CD4-positive, alpha-beta memory T cell (primary cell): ENCODE measurements around the gene ANKIB1. TPM values are rescaled to one million over a fixed set of nuclear protein-coding genes. Genes with fewer than 3 reads are reported as not detected.
"Not testable (repeated sequence)": the region's sequence is repeated elsewhere in the genome, so short reads cannot be mapped to it uniquely, and the experiment has no call there.

Experiments used
- CTCF ChIA-PET: fragments of 350-600 bp; sonication (Branson Sonifier 250); formaldehyde crosslinking; loops from one replicate; lab custom pipeline; 2021; ENCODE audit warnings: inconsistent platforms; ENCODE audit not compliant: partially characterized antibody; lab: Charles Lee
- POLR2A ChIA-PET: fragments of 350-600 bp; sonication (Branson Sonifier 250); formaldehyde crosslinking; loops from one replicate; lab custom pipeline; 2021; ENCODE audit not compliant: partially characterized antibody; lab: Charles Lee
- DNase-seq, 5 donors: peaks; one replicate each; pipeline versions ENCODE4 v3.0.0 to v3.0.0-alpha.2; 2020 to 2022; ENCODE audit warnings: mixed read lengths in 1 of 5
- H3K27ac ChIP-seq: one replicate; pipeline ENCODE4 v1.7.0; 2013; ENCODE audit warnings: low read depth, low read length
- H3K27me3 ChIP-seq: 2 replicates; pipeline ENCODE4 v1.7.0; 2013; ENCODE audit warnings: mild to moderate bottlenecking, low read length, moderate library complexity; ENCODE audit not compliant: insufficient read depth
- H3K36me3 ChIP-seq: 2 replicates; pipeline ENCODE4 v1.7.0; 2013; ENCODE audit warnings: mild to moderate bottlenecking, low read length, moderate library complexity; ENCODE audit not compliant: insufficient read depth
- H3K4me1 ChIP-seq: 2 replicates; pipeline ENCODE4 v1.7.0; 2013; ENCODE audit warnings: mild to moderate bottlenecking, low read length, moderate library complexity; ENCODE audit not compliant: insufficient read depth
- H3K4me3 ChIP-seq, 2 donors: one replicate each; pipeline ENCODE4 v1.7.0; 2013; ENCODE audit warnings: low read length in 2 of 2, mild to moderate bottlenecking in 1 of 2
- H3K9me3 ChIP-seq, 2 donors: one replicate each; pipeline ENCODE4 v1.7.0; 2013; ENCODE audit warnings: low read length in 2 of 2, control low read depth in 1 of 2; ENCODE audit not compliant: control insufficient read depth in 1 of 2
- H3K27ac Mint-ChIP-seq, 7 donors: one replicate each; pipeline ENCODE4 v1.8.0; 2020 to 2021; ENCODE audit warnings: mixed read lengths in 7 of 7, mild to moderate bottlenecking in 6 of 7, inconsistent platforms in 3 of 7, moderate library complexity in 3 of 7
- H3K27me3 Mint-ChIP-seq, 2 donors: one replicate each; pipeline ENCODE4 v1.8.0; 2020 to 2021; ENCODE audit warnings: mixed read lengths in 2 of 2
- H3K36me3 Mint-ChIP-seq, 2 donors: one replicate each; pipeline ENCODE4 v1.8.0; 2020 to 2021; ENCODE audit warnings: mixed read lengths in 2 of 2, inconsistent platforms in 1 of 2, mild to moderate bottlenecking in 1 of 2
- H3K4me1 Mint-ChIP-seq, 4 donors: one replicate each; pipeline ENCODE4 v1.8.0; 2020 to 2021; ENCODE audit warnings: mixed read lengths in 4 of 4, mild to moderate bottlenecking in 1 of 4
- H3K4me3 Mint-ChIP-seq, 8 donors: one replicate each; pipeline ENCODE4 v1.8.0; 2020 to 2021; ENCODE audit warnings: mixed read lengths in 8 of 8, mild to moderate bottlenecking in 7 of 8, moderate library complexity in 6 of 8, inconsistent platforms in 3 of 8
- H3K9me3 Mint-ChIP-seq, 8 donors: one replicate each; pipeline ENCODE4 v1.8.0; 2020 to 2021; ENCODE audit warnings: mixed read lengths in 8 of 8, mild to moderate bottlenecking in 5 of 8, inconsistent platforms in 3 of 8, moderate library complexity in 1 of 8
- intact Hi-C: fragments of 100-400 bp; cut with micrococcal nuclease; formaldehyde crosslinking; loops from one replicate; pipeline ENCODE4 v1.15.1; 2023
- polyA plus RNA-seq, 2 donors: library from polyadenylated mRNA; unstranded; fragments of 300-500 nt; fragmentation: Illumina TruSeq; gene quantifications; one replicate each; pipeline ENCODE4 v1.2.3, GENCODE V29; 2021
- total RNA-seq, 2 experiments: library from RNA; stranded (reverse); gene quantifications; one replicate each; pipeline ENCODE4 v1.2.3, GENCODE V29; 2021

ANKIB1 gene
- total and polyA plus RNA-seq, 4 experiments from 2014 or later: 3.7 to 78.5 (median 44.0) TPM

DNA sequence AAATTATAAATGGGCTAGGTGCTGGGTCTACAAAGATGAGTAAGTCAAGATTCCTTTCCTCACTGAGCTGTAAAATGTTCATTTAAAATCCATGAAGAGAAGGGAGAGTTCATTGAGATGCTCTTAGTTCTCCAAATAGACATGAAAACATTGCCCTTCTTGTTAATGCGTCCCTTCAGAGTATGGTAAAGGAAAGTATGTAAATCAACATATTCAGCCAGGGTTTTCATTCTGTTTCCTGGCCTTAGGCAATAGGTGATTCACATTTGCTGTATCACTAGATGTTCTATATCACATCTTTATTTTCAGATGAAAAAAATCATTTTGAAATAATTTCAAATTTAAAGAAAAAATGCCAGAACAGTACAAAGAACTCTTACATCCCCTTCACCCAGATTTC, 5.4 kb downstream of the ANKIB1 start:
- POLR2A ChIA-PET: no interaction called here
- H3K36me3 Mint-ChIP-seq: peaks cover 10 to 13% of the 10 kb centered on the region in 2 donors
- Histone ChIP-seq H3K27me3 (no peaks in the 10 kb centered on the region), H3K36me3 (no peaks in the 10 kb centered on the region), H3K9me3 (no peaks in the 10 kb centered on the region), H3K4me3 (no peak overlapping the region), H3K4me1 (peaks cover 19% of the 10 kb centered on the region), H3K27ac (no peak overlapping the region)
- DNase-seq: no peak
- H3K4me1 Mint-ChIP-seq: peaks cover 36 to 51% (median 40%) of the 10 kb centered on the region in 4 donors
- H3K27ac Mint-ChIP-seq: no peak overlapping the region
- no peak overlapping the region for H3K4me3 Mint-ChIP-seq
- intact Hi-C loops: no loop called here
- CTCF ChIA-PET: no interaction called here
- H3K27me3 Mint-ChIP-seq: no peaks in the 10 kb centered on the region
- H3K9me3 Mint-ChIP-seq: peaks cover 0 to 4% (median 0%) of the 10 kb centered on the region in 8 donors

DNA sequence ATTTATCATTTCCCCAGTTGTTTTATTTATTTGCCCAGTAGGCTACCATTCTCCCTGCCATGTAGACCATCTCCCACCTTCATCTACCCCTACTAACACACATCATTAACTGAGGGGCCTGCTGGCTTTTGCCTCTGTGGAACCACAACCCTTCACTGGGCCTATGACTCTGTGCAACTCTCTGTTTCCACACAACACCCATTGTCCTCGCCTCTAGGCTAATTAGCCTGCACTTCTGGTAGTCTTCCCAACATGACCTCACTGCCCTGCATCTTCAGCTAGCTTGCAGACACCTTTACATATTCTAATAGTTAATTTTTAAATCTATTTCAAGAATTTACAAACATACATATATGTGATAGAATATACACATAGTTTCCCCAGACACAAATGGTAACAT, 7.5 kb downstream of the ANKIB1 start:
- no peak overlapping the region for H3K27ac Mint-ChIP-seq
- no peak overlapping the region for H3K4me3 Mint-ChIP-seq
- no peak for DNase-seq

DNA sequence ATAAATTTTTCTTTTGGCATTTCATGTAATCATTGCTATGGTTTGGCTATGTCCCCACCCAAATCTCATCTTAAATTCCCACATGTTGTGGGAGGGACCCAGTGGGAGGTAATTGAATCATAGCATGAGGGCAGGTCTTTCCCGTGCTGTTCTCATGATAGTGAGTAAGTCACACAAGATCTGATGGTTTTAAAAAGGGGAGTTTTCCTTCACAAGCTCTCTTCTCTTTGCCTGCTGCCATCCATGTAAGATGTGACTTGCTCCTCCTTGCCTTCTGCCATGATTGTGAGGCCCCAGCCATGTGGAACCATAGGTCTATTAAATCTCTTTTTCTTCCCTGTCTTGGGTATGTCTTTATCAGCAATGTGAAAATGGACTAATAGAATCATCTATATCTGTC, 9.0 kb downstream of the ANKIB1 start:
- CTCF ChIA-PET, H3K27ac Mint-ChIP-seq, intact Hi-C loops, H3K27ac ChIP-seq, H3K27me3 ChIP-seq, H3K4me3 Mint-ChIP-seq, H3K9me3 Mint-ChIP-seq, H3K36me3 ChIP-seq, H3K9me3 ChIP-seq, DNase-seq, H3K27me3 Mint-ChIP-seq, H3K4me1 ChIP-seq, H3K4me3 ChIP-seq: not testable (repeated sequence)
- POLR2A ChIA-PET: interaction anchor here (1.0 kb wide), 1 partner anchor 9 kb away, joined by 3 read pairs; the partner anchor contains the start of genes ANKIB1 and KRIT1
- Mint-ChIP-seq H3K36me3 (peaks cover 9 to 23% of the 10 kb centered on the region in 2 donors), H3K4me1 (peaks cover 29 to 39% (median 34%) of the 10 kb centered on the region in 4 donors)

More for the DNA sequence above, 7.5 kb downstream of the ANKIB1 start:
- intact Hi-C loops: no loop called here
- peaks cover 4% of the 10 kb centered on the region for H3K4me1 ChIP-seq
- peaks cover 0 to 4% (median 0%) of the 10 kb centered on the region in 8 donors for H3K9me3 Mint-ChIP-seq
- H3K36me3 Mint-ChIP-seq: peaks cover 8 to 15% of the 10 kb centered on the region in 2 donors
- H3K27me3 Mint-ChIP-seq: no peaks in the 10 kb centered on the region
- CTCF ChIA-PET: no interaction called here
- no peaks in the 10 kb centered on the region for H3K36me3 ChIP-seq
- no peak overlapping the region for H3K4me3 ChIP-seq
- H3K27ac ChIP-seq: no peak overlapping the region
- H3K27me3 ChIP-seq: no peaks in the 10 kb centered on the region
- H3K9me3 ChIP-seq: no peaks in the 10 kb centered on the region
- peaks cover 26 to 38% (median 30%) of the 10 kb centered on the region in 4 donors for H3K4me1 Mint-ChIP-seq
- POLR2A ChIA-PET: no interaction called here

DNA sequence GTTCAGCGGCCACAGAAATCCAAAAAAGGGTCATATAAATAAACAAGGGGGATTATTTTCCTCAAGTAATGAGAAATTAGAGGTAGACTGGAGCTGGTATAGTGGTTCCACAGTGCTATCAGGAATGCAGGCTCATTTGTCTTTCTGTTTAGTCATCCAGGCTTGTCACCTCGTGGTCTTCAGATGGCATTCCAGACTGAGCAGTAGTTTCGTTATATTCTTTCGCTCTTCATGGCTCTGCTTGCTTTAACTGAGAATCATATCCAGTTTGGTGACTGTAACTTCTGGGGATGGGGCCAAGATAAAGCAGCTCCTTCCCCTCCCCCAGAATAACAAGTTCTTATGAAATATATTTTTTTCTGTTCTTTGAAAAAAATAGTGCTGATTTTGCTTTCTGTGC, 9.5 kb downstream of the ANKIB1 start:
- ChIA-PET CTCF (no interaction called here), POLR2A (interaction anchor here (1.0 kb wide), 1 partner anchor 10 kb away, joined by 3 read pairs; the partner anchor contains the start of genes ANKIB1 and KRIT1)
- Mint-ChIP-seq H3K27ac (no peak overlapping the region), H3K27me3 (no peaks in the 10 kb centered on the region), H3K4me1 (peaks cover 32 to 43% (median 38%) of the 10 kb centered on the region in 4 donors), H3K36me3 (peaks cover 14 to 28% of the 10 kb centered on the region in 2 donors), H3K9me3 (peaks cover 0 to 4% (median 0%) of the 10 kb centered on the region in 8 donors), H3K4me3 (no peak overlapping the region)
- intact Hi-C loops: no loop called here
- Histone ChIP-seq H3K4me3 (no peak overlapping the region), H3K36me3 (no peaks in the 10 kb centered on the region), H3K27ac (no peak overlapping the region), H3K4me1 (no peaks in the 10 kb centered on the region), H3K9me3 (no peaks in the 10 kb centered on the region), H3K27me3 (no peaks in the 10 kb centered on the region)
- DNase-seq: no peak

DNA sequence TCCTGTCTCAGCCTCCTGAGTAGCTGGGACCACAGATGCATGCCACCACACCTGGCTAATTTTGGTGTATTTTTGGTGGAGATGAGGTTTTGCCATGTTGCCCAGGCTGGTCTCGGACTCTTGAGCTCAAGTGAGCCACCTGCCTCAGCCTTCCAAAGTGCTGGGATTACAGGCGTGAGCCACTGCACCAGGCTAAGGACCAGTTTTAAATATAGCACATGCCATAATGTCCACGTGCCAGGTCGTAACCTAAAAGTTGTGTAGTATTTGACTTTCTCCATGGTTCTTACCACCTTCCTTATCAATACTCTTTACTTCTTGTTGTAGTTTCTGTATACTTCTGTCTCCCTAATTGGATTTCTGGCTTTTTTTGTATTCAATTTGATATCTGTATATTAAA, 13.3 kb downstream of the ANKIB1 start:
- Mint-ChIP-seq H3K36me3 (peaks cover 15 to 34% of the 10 kb centered on the region in 2 donors), H3K27ac (no peak overlapping the region), H3K9me3 (peaks cover 0 to 4% (median 0%) of the 10 kb centered on the region in 8 donors), H3K4me1 (peaks cover 17 to 32% (median 23%) of the 10 kb centered on the region in 4 donors), H3K4me3 (no peak overlapping the region), H3K27me3 (no peaks in the 10 kb centered on the region)
- DNase-seq: no peak
- Histone ChIP-seq H3K9me3 (no peaks in the 10 kb centered on the region), H3K4me1 (no peaks in the 10 kb centered on the region), H3K27me3 (no peaks in the 10 kb centered on the region), H3K36me3 (no peaks in the 10 kb centered on the region), H3K27ac (no peak overlapping the region), H3K4me3 (no peak overlapping the region)
- POLR2A ChIA-PET: no interaction called here
- CTCF ChIA-PET: no interaction called here
- intact Hi-C loops: no loop called here

DNA sequence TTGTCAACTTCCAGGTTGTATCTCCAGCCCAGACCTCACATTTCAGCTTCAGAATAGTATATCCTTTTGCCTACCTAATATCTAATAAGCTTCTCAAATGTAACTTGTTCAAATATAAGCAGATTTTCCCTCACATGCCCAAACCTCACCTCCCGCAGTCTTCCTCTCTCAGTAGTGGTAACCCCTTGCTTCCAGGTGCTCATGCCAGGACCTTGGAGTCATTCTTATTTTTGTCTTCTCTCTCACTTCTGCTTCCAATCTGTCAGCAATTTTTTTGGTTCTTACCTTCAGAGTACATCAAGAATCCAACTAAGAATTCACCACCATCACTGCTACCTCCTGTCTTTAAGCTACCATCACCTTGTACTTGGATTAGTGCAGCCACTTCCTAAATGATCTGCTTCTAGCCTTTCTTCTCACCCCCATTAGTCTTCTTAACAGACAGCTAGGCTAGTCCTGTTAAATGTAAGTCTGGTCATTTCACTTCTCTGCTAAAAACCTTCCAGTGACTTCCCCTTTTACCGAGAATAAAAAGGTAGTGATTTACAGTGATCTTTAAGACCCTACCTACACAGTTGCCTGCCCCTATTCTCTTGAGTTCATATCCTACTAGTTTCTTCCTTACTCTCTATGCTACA, 14.0 kb downstream of the ANKIB1 start:
- H3K27me3 Mint-ChIP-seq: no peaks in the 10 kb centered on the region
- intact Hi-C loops: no loop called here
- ChIA-PET POLR2A (no interaction called here), CTCF (interaction anchor here (1.0 kb wide), 1 partner anchor 32 kb away, joined by 3 read pairs; no protein-coding TSS in a partner anchor)
- no peak for DNase-seq
- peaks cover 17 to 32% (median 23%) of the 10 kb centered on the region in 4 donors for H3K4me1 Mint-ChIP-seq
- Histone ChIP-seq H3K27ac (no peak overlapping the region), H3K9me3 (no peaks in the 10 kb centered on the region), H3K27me3 (no peaks in the 10 kb centered on the region), H3K4me3 (no peak overlapping the region), H3K36me3 (no peaks in the 10 kb centered on the region), H3K4me1 (no peaks in the 10 kb centered on the region)
- H3K4me3 Mint-ChIP-seq: peak overlapping the region in 1 of 8 donors; percentile 14
- H3K36me3 Mint-ChIP-seq: peaks cover 15 to 34% of the 10 kb centered on the region in 2 donors
- peaks cover 0 to 4% (median 0%) of the 10 kb centered on the region in 8 donors for H3K9me3 Mint-ChIP-seq
- peak overlapping the region in 3 of 7 donors; percentile 41 to 71 (median 54) for H3K27ac Mint-ChIP-seq

DNA sequence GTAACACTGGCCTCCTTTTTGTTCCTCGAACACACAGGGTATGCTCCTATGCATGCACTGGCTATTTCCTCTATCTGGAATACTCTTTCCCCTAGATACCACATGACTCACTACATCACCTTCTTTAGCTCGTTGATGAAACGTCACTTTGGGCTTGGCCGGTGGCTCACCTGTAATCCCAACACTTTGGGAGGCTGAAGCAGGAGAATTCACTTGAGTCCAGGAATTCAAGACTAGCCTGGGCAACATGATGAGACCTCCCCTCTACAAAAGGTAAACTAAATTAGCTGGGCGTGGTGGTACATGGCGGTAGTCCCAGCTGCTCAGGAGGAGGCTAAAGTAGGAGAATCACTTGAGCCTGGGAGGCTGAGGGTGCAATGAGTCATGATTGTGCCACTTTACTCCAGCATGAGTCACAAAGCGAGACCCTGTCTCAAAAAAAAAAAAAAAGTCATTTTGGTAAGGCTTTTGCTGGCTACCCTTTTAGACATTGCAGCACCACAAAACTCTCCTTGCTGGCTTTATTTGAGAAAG, 14.5 kb downstream of the ANKIB1 start:
- no peak for DNase-seq
- Mint-ChIP-seq H3K36me3 (peaks cover 12 to 29% of the 10 kb centered on the region in 2 donors), H3K27ac (peak overlapping the region in 2 of 7 donors; percentile 41 to 54), H3K9me3 (peaks cover 0 to 3% (median 0%) of the 10 kb centered on the region in 8 donors), H3K4me1 (peaks cover 13 to 26% (median 18%) of the 10 kb centered on the region in 4 donors), H3K27me3 (no peaks in the 10 kb centered on the region), H3K4me3 (no peak overlapping the region)
- intact Hi-C loops: no loop called here
- Histone ChIP-seq H3K9me3 (no peaks in the 10 kb centered on the region), H3K36me3 (no peaks in the 10 kb centered on the region), H3K27ac (no peak overlapping the region), H3K4me1 (no peaks in the 10 kb centered on the region), H3K4me3 (no peak overlapping the region), H3K27me3 (no peaks in the 10 kb centered on the region)
- ChIA-PET CTCF (interaction anchor here (1.0 kb wide), 1 partner anchor 33 kb away, joined by 3 read pairs; no protein-coding TSS in a partner anchor), POLR2A (no interaction called here)
